ENCODE results near the gene SYT1. TPM values are rescaled to one million over a fixed set of nuclear protein-coding genes. Genes with fewer than 3 reads are reported as not detected.

SYT1 gene
- total and polyA plus RNA-seq, 2 of the 8 experiments (the other 6 are each of a cell fraction or from before 2014, with no cell fraction given) = 11.0 to 34.6 TPM

DNA sequence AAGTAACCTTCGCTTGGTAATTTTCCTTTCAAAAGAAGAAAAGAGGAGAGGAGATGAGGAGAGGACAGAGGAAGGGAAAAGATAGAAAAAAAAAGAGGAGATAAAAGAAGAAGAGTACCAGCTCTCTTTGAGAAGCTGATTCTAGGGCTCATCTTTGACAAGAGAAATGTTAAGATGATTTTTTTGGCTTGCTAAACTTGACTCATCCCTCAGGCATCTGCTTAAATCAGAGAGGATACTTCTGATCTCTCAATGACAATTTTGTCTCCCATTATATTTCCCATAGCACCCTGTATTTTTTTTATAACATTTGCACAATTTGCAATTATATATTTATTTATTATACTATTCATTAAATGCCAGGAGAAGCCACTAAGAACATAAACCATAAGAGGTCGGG lies 17.1 kb downstream of the SYT1 start (continued):
- TF ChIP-seq, protein P1, sequence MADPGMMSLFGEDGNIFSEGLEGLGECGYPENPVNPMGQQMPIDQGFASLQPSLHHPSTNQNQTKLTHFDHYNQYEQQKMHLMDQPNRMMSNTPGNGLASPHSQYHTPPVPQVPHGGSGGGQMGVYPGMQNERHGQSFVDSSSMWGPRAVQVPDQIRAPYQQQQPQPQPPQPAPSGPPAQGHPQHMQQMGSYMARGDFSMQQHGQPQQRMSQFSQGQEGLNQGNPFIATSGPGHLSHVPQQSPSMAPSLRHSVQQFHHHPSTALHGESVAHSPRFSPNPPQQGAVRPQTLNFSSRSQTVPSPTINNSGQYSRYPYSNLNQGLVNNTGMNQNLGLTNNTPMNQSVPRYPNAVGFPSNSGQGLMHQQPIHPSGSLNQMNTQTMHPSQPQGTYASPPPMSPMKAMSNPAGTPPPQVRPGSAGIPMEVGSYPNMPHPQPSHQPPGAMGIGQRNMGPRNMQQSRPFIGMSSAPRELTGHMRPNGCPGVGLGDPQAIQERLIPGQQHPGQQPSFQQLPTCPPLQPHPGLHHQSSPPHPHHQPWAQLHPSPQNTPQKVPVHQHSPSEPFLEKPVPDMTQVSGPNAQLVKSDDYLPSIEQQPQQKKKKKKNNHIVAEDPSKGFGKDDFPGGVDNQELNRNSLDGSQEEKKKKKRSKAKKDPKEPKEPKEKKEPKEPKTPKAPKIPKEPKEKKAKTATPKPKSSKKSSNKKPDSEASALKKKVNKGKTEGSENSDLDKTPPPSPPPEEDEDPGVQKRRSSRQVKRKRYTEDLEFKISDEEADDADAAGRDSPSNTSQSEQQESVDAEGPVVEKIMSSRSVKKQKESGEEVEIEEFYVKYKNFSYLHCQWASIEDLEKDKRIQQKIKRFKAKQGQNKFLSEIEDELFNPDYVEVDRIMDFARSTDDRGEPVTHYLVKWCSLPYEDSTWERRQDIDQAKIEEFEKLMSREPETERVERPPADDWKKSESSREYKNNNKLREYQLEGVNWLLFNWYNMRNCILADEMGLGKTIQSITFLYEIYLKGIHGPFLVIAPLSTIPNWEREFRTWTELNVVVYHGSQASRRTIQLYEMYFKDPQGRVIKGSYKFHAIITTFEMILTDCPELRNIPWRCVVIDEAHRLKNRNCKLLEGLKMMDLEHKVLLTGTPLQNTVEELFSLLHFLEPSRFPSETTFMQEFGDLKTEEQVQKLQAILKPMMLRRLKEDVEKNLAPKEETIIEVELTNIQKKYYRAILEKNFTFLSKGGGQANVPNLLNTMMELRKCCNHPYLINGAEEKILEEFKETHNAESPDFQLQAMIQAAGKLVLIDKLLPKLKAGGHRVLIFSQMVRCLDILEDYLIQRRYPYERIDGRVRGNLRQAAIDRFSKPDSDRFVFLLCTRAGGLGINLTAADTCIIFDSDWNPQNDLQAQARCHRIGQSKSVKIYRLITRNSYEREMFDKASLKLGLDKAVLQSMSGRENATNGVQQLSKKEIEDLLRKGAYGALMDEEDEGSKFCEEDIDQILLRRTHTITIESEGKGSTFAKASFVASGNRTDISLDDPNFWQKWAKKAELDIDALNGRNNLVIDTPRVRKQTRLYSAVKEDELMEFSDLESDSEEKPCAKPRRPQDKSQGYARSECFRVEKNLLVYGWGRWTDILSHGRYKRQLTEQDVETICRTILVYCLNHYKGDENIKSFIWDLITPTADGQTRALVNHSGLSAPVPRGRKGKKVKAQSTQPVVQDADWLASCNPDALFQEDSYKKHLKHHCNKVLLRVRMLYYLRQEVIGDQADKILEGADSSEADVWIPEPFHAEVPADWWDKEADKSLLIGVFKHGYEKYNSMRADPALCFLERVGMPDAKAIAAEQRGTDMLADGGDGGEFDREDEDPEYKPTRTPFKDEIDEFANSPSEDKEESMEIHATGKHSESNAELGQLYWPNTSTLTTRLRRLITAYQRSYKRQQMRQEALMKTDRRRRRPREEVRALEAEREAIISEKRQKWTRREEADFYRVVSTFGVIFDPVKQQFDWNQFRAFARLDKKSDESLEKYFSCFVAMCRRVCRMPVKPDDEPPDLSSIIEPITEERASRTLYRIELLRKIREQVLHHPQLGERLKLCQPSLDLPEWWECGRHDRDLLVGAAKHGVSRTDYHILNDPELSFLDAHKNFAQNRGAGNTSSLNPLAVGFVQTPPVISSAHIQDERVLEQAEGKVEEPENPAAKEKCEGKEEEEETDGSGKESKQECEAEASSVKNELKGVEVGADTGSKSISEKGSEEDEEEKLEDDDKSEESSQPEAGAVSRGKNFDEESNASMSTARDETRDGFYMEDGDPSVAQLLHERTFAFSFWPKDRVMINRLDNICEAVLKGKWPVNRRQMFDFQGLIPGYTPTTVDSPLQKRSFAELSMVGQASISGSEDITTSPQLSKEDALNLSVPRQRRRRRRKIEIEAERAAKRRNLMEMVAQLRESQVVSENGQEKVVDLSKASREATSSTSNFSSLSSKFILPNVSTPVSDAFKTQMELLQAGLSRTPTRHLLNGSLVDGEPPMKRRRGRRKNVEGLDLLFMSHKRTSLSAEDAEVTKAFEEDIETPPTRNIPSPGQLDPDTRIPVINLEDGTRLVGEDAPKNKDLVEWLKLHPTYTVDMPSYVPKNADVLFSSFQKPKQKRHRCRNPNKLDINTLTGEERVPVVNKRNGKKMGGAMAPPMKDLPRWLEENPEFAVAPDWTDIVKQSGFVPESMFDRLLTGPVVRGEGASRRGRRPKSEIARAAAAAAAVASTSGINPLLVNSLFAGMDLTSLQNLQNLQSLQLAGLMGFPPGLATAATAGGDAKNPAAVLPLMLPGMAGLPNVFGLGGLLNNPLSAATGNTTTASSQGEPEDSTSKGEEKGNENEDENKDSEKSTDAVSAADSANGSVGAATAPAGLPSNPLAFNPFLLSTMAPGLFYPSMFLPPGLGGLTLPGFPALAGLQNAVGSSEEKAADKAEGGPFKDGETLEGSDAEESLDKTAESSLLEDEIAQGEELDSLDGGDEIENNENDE (IDR thresholded peaks at IDR 0.05; ENCODE audit: insufficient replicate concordance, low read length) = no peak
- TF ChIP-seq SP4 (IDR thresholded peaks at IDR 0.05; ENCODE audit: low read length) (no peak), RAD21 (IDR thresholded peaks at IDR 0.05 in 1 of 2, conservative IDR thresholded peaks at IDR 0.05 in 1 of 2; ENCODE audit: low read depth in 2 of 2, low read length in 2 of 2) (no peak), YY1 (IDR thresholded peaks at IDR 0.05; ENCODE audit: low read depth, low read length) (no peak), SIX5 (IDR thresholded peaks at IDR 0.05; ENCODE audit: low read depth, low read length) (no peak), CHD1 (IDR thresholded peaks at IDR 0.05; ENCODE audit: low read depth, low read length) (no peak)
- TF ChIP-seq, protein P2, sequence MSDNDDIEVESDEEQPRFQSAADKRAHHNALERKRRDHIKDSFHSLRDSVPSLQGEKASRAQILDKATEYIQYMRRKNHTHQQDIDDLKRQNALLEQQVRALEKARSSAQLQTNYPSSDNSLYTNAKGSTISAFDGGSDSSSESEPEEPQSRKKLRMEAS (IDR thresholded peaks at IDR 0.05) = no peak

Data from H1 (cell line).